SK-N-SH treated with all-trans-retinoic acid at 6 μM for 48 hours (cell line): Measurements from ENCODE around the gene COL25A1.

Experiments
- ATAC-seq: fragments of 200-7000 bp; cut with Tn5 transposase; 3 replicates; pipeline ENCODE4 v1.9.1; 2020; ENCODE audit warnings: mild to moderate bottlenecking, moderate library complexity
- ARNTL ChIP-seq: fragments of 450-650 bp; formaldehyde crosslinking; IDR thresholded peaks from 2 replicates; pipeline ENCODE4 v1.5.0; 2020; ENCODE audit warnings: low read depth, mild to moderate bottlenecking, moderate library complexity, borderline replicate concordance
- BACH2 ChIP-seq: fragments of 250-450 bp; sonication (Bioruptor Pico); IDR thresholded peaks from 2 replicates; pipeline ENCODE4 v1.9.0; 2021; ENCODE audit warnings: mild to moderate bottlenecking, borderline replicate concordance
- CREB5 ChIP-seq: fragments of 250-450 bp; sonication (Bioruptor Pico); IDR thresholded peaks from 2 replicates; pipeline ENCODE4 v1.5.1; 2020; ENCODE audit warnings: low read depth, mild to moderate bottlenecking, moderate library complexity
- CSDC2 ChIP-seq: fragments of 250-450 bp; sonication (Bioruptor Pico); IDR thresholded peaks from 2 replicates; pipeline ENCODE4 v1.5.0; 2020; ENCODE audit warnings: mild to moderate bottlenecking, moderate library complexity
- CSRNP3 ChIP-seq: fragments of 250-450 bp; sonication (Bioruptor Pico); IDR thresholded peaks from 2 replicates; pipeline ENCODE4 v1.5.1; 2021; ENCODE audit warnings: mild to moderate bottlenecking, moderate library complexity
- ESRRG ChIP-seq: fragments of 250-450 bp; sonication (Bioruptor Pico); IDR thresholded peaks from 2 replicates; pipeline ENCODE4 v1.6.1; 2021; ENCODE audit warnings: mild to moderate bottlenecking
- ISL1 ChIP-seq: fragments of 250-450 bp; sonication (Bioruptor Pico); IDR thresholded peaks from 2 replicates; pipeline ENCODE4 v2.1.2; 2022; ENCODE audit warnings: mild to moderate bottlenecking, moderate library complexity
- OSR1 ChIP-seq: fragments of 250-450 bp; sonication (Bioruptor Pico); IDR thresholded peaks from 2 replicates; pipeline ENCODE4 v1.8.0; 2022; ENCODE audit warnings: moderate library complexity, mild to moderate bottlenecking, inconsistent platforms
- PATZ1 ChIP-seq: fragments of 250-450 bp; sonication (Bioruptor Pico); IDR thresholded peaks from 2 replicates; pipeline ENCODE4 v1.8.0; 2020; ENCODE audit warnings: mild to moderate bottlenecking, moderate library complexity, borderline replicate concordance
- POU6F1 ChIP-seq: fragments of 250-450 bp; sonication (Bioruptor Pico); IDR thresholded peaks from 2 replicates; pipeline ENCODE4 v1.8.0; 2021; ENCODE audit warnings: low read depth, mild to moderate bottlenecking, moderate library complexity, borderline replicate concordance
- PPARA ChIP-seq: fragments of 250-450 bp; sonication (Bioruptor Pico); IDR thresholded peaks from 2 replicates; pipeline ENCODE4 v1.5.0; 2020; ENCODE audit warnings: mild to moderate bottlenecking, borderline replicate concordance
- RARB ChIP-seq: fragments of 250-450 bp; sonication (Bioruptor Pico); IDR thresholded peaks from 2 replicates; pipeline ENCODE4 v1.8.0; 2021; ENCODE audit warnings: mild to moderate bottlenecking, moderate library complexity
- SNAI2 ChIP-seq: fragments of 250-450 bp; sonication (Bioruptor Pico); IDR thresholded peaks from 2 replicates; pipeline ENCODE4 v1.5.0; 2020; ENCODE audit warnings: mild to moderate bottlenecking, moderate library complexity
- TCF4 ChIP-seq: fragments of 250-450 bp; sonication (Bioruptor Pico); IDR thresholded peaks from 2 replicates; pipeline ENCODE4 v1.8.0; 2021; ENCODE audit warnings: mild to moderate bottlenecking, moderate library complexity, borderline replicate concordance
- TOX ChIP-seq: fragments of 250-450 bp; sonication (Bioruptor Pico); IDR thresholded peaks from 2 replicates; pipeline ENCODE4 v1.8.0; 2021; ENCODE audit warnings: mild to moderate bottlenecking, moderate library complexity, borderline replicate concordance
- TSHZ2 ChIP-seq: fragments of 250-450 bp; sonication (Bioruptor Pico); IDR thresholded peaks from 2 replicates; pipeline ENCODE4 v1.5.0; 2020; ENCODE audit warnings: mild to moderate bottlenecking, moderate library complexity
- ZFP3 ChIP-seq: fragments of 250-450 bp; sonication (Bioruptor Pico); IDR thresholded peaks from 2 replicates; pipeline ENCODE4 v1.5.0; 2020; ENCODE audit warnings: mild to moderate bottlenecking, moderate library complexity
- ZFP30 ChIP-seq: fragments of 450-650 bp; formaldehyde crosslinking; IDR thresholded peaks from 2 replicates; pipeline ENCODE4 v1.5.0; 2022; ENCODE audit warnings: mild to moderate bottlenecking, moderate library complexity
- ZNF70 ChIP-seq: fragments of 450-650 bp; formaldehyde crosslinking; IDR thresholded peaks from 2 replicates; pipeline ENCODE4 v1.5.0; 2020; ENCODE audit warnings: mild to moderate bottlenecking, moderate library complexity
- ZNF8 ChIP-seq: fragments of 450-650 bp; formaldehyde crosslinking; IDR thresholded peaks from 2 replicates; pipeline ENCODE4 v1.5.0; 2020; ENCODE audit warnings: mild to moderate bottlenecking, moderate library complexity

Gene COL25A1

DNA sequence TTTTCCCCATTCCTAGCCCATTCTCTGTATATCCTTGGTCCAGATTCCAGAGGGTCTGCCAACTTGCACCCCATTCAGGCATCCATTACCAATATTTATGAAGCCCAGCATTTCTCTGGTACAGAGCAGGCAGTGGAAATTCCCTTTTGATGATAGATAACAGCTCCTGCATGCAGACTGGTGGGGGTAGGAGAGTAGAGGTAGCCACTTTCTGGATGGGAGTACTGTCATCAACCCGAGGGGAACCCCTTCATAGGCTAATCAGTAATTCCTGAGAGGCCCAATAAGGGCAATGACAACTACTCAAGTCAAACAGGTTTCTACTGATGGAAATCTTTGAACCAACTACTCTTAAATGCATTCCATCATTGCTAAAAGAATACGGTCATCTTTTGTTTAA, 63.7 kb downstream of the COL25A1 start:
- TF ChIP-seq ARNTL (CRISPR knock-in tag) (no peak), ZNF70 (CRISPR knock-in tag) (no peak), ZFP3 (CRISPR knock-in tag) (no peak), PPARA (no peak), ZNF8 (no peak), TOX (CRISPR knock-in tag) (no peak), CSDC2 (no peak), RARB (no peak), ISL1 (CRISPR knock-in tag) (no peak), OSR1 (no peak), CSRNP3 (CRISPR knock-in tag) (no peak), TCF4 (CRISPR knock-in tag) (no peak), PATZ1 (no peak), BACH2 (CRISPR knock-in tag) (no peak), CREB5 (no peak), ZFP30 (CRISPR knock-in tag) (no peak), SNAI2 (CRISPR knock-in tag) (no peak)
- no peak for ATAC-seq

GRCh38 chr4:109235683-109236082, 66.8 kb downstream of the COL25A1 start:
- TF ChIP-seq POU6F1 (CRISPR knock-in tag) = no peak
- TF ChIP-seq RARB = no peak
- no peak for TF ChIP-seq ESRRG (CRISPR knock-in tag)
- TF ChIP-seq PATZ1 = no peak

DNA sequence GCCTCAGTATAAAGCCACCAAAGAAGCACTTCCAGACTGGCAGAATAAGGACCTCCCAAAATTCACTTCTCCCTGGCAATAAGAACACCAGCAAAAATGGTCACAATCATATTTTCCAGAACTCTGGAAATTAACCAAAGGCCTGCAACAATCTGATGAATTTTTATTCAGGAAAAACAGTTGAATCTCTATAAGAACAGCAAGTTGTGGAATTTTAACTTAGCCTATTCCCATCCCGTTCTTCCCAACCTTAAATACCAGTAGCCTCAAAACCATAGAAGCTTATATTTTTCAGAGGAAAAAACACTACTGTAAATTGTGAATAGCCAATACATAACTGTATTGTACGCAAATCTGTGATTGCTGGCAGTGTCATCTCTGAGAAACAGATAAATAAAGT, 67.9 kb downstream of the COL25A1 start:
- TF ChIP-seq TSHZ2 (CRISPR knock-in tag) (no peak), ZNF8 (no peak), ISL1 (CRISPR knock-in tag) (no peak), CREB5 (no peak), ESRRG (CRISPR knock-in tag) (no peak)
- TF ChIP-seq, all 23 proteins: peak for 0
- ATAC-seq = no peak

More at GRCh38 chr4:109235683-109236082, 66.8 kb downstream of the COL25A1 start:
- no peak for ATAC-seq
